ENCODE data around the gene GSC2. TPM values are rescaled to one million over a fixed set of nuclear protein-coding genes. Genes with fewer than 3 reads are reported as not detected.

GSC2 gene
- total RNA-seq, 4 donors from 2014 or later = not detected

GRCh38 chr22:19110064-19110458 lies 40.0 kb downstream of the GSC2 start:
- TF ChIP-seq CTCF (IDR thresholded peaks at IDR 0.05; ENCODE audit: low read depth) = no peak

- no peak for TF ChIP-seq CTCF (IDR thresholded peaks at IDR 0.05; ENCODE audit: low read depth)
Measured at GRCh38 chr22:19109198-19110063, 40.7 kb downstream of the GSC2 start.

- no peak for TF ChIP-seq CTCF (IDR thresholded peaks at IDR 0.05; ENCODE audit: low read depth)
Measured at GRCh38 chr22:19108807-19109197, 41.3 kb downstream of the GSC2 start.

GRCh38 chr22:19107730-19108074 lies 42.4 kb downstream of the GSC2 start:
- no peak for TF ChIP-seq CTCF (IDR thresholded peaks at IDR 0.05; ENCODE audit: low read depth)

GRCh38 chr22:19106886-19107729 lies 43.0 kb downstream of the GSC2 start:
- no peak for TF ChIP-seq CTCF (IDR thresholded peaks at IDR 0.05; ENCODE audit: low read depth)

- no peak for TF ChIP-seq CTCF (IDR thresholded peaks at IDR 0.05; ENCODE audit: low read depth)
Measured at GRCh38 chr22:19105867-19106802, 44.0 kb downstream of the GSC2 start.
